ENCODE measurements around the gene USP17L11.
"Not testable (repeated sequence)": the region's sequence is repeated elsewhere in the genome, so short reads cannot be mapped to it uniquely, and the experiment has no call there.

The USP17L11 gene

GRCh38 chr4:9215105-9215504 lies at the start of gene USP17L11:
Gene USP17L11 (plus strand): TSS chr4:9215405. CDS start chr4:9215405, 0 bp downstream.
- not testable (repeated sequence) for DNase-seq (ENCODE audit: low read depth)

- DNase-seq (ENCODE audit: low read depth), result not testable (repeated sequence)
These were observed 49.2 kb upstream of the USP17L11 start for GRCh38 chr4:9165990-9166389.

GRCh38 chr4:9169791-9170459 lies 45.3 kb upstream of the USP17L11 start, which contains the start of gene FAM90A26:
Gene FAM90A26 (plus strand): TSS chr4:9170409. CDS start chr4:9173173, 2,764 bp downstream.
- DNase-seq (ENCODE audit: low read depth), result not testable (repeated sequence)

GRCh38 chr4:9210357-9210756 lies 4.8 kb upstream of the USP17L11 start, which contains the start of gene USP17L10:
Gene USP17L10 (plus strand): TSS chr4:9210657. CDS start chr4:9210657, 0 bp downstream.
- not testable (repeated sequence) for DNase-seq (ENCODE audit: low read depth)

- not testable (repeated sequence) for DNase-seq (ENCODE audit: low read depth)
These were observed 504 bp upstream of the USP17L11 start for GRCh38 chr4:9214701-9215100.

GRCh38 chr4:9219852-9220251 lies 4.6 kb downstream of the USP17L11 start, which contains the start of gene USP17L12:
Gene USP17L12 (plus strand): TSS chr4:9220152. CDS start chr4:9220152, 0 bp downstream.
- not testable (repeated sequence) for DNase-seq (ENCODE audit: low read depth)

GRCh38 chr4:9224596-9224995 lies 9.4 kb downstream of the USP17L11 start, which contains the start of gene USP17L13:
Gene USP17L13 (plus strand): TSS chr4:9224896. CDS start chr4:9224896, 0 bp downstream.
- not testable (repeated sequence) for DNase-seq (ENCODE audit: low read depth)

- not testable (repeated sequence) for DNase-seq (ENCODE audit: low read depth)
These were observed 15.0 kb downstream of the USP17L11 start for GRCh38 chr4:9230249-9230648.

GRCh38 chr4:9234085-9234484 lies 18.9 kb downstream of the USP17L11 start, which contains the start of gene USP17L15:
Gene USP17L15 (plus strand): TSS chr4:9234385. CDS start chr4:9234385, 0 bp downstream.
- DNase-seq (ENCODE audit: low read depth), result not testable (repeated sequence)

- not testable (repeated sequence) for DNase-seq (ENCODE audit: low read depth)
These were observed 23.3 kb downstream of the USP17L11 start for GRCh38 chr4:9238461-9238860.

- DNase-seq (ENCODE audit: low read depth), result not testable (repeated sequence)
These were observed 28.4 kb downstream of the USP17L11 start, which contains the start of gene USP17L17 for GRCh38 chr4:9243579-9243978. Gene USP17L17 (plus strand): TSS chr4:9243879. CDS start chr4:9243879, 0 bp downstream.

- DNase-seq (ENCODE audit: low read depth), result not testable (repeated sequence)
These were observed 32.9 kb downstream of the USP17L11 start, which contains the start of gene USP17L18 for GRCh38 chr4:9247953-9248680. Gene USP17L18 (plus strand): TSS chr4:9248630. CDS start chr4:9248630, 0 bp downstream.

GRCh38 chr4:9253078-9253477 lies 37.9 kb downstream of the USP17L11 start, which contains the start of gene USP17L19:
Gene USP17L19 (plus strand): TSS chr4:9253378. CDS start chr4:9253378, 0 bp downstream.
- not testable (repeated sequence) for DNase-seq (ENCODE audit: low read depth)

GRCh38 chr4:9257824-9258223 lies 42.6 kb downstream of the USP17L11 start, which contains the start of gene USP17L20:
Gene USP17L20 (plus strand): TSS chr4:9258124. CDS start chr4:9258124, 0 bp downstream.
- not testable (repeated sequence) for DNase-seq (ENCODE audit: low read depth)

GRCh38 chr4:9262572-9262971 lies 47.4 kb downstream of the USP17L11 start, which contains the start of gene USP17L21:
Gene USP17L21 (plus strand): TSS chr4:9262872. CDS start chr4:9262872, 0 bp downstream.
- not testable (repeated sequence) for DNase-seq (ENCODE audit: low read depth)

All from stimulated activated CD4-positive, alpha-beta T cell treated with anti-CD3 and anti-CD28 coated beads, Interleukin-2, amount 100 ng/mL, for 4 hours (primary cell).